Breast epithelium (tissue), 3 donors: ENCODE data around the gene CD93.

Experiments
- POLR2A ChIP-seq: fragments of 450-650 bp; IDR thresholded peaks from one replicate; pipeline ENCODE4 v1.6.1; 2016; ENCODE audit warnings: antibody characterized with exemption, mild to moderate bottlenecking, moderate library complexity
- POLR2AphosphoS5 ChIP-seq, 3 donors: sonication (generic); formaldehyde crosslinking; IDR thresholded peaks; one replicate each; pipeline ENCODE4 v1.6.1; 2017; ENCODE audit warnings: antibody characterized with exemption in 3 of 3
- TF ChIP-seq, protein P1 (sequence below), 3 donors: fragments of 450-650 bp; IDR thresholded peaks; one replicate each; pipeline ENCODE4 v1.5.1; 2016 to 2017; ENCODE audit warnings: antibody characterized with exemption in 3 of 3, mild to moderate bottlenecking in 3 of 3, moderate library complexity in 3 of 3

DNA sequence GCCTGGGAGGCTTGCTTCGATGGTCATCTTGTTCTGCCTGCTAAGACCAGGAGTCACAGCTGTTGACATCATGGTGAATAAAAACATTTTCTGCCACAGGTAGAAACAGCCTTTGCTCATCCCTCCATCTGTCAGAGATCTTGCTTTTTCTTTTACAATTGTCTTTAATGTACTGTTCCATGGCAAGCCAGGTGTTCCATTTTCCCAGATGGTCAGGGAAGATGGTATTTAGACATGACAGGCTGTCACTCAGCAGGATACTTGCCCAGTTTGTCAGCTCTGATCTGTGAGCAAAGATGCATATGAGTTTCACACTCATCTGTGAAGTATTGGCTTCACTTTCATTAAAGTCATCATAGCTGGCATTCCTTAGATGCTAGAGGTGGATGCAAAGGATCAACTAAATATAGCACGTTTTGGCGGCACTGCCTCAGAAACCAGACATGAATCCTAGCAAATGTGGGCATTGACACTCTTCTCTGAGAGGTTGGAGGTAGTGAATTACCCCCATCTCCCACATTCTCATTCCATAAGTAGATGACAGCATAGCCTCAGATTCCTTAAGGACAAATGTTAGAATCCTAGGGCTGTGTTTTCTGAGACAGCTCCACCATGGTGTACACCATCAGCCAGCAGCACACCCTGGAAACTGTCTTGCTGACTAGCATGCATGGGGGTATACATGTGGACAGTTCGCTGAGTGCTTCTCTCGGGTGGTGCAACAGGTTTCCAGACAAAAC, 46.8 kb downstream of the CD93 start:
- TF ChIP-seq, protein P1, sequence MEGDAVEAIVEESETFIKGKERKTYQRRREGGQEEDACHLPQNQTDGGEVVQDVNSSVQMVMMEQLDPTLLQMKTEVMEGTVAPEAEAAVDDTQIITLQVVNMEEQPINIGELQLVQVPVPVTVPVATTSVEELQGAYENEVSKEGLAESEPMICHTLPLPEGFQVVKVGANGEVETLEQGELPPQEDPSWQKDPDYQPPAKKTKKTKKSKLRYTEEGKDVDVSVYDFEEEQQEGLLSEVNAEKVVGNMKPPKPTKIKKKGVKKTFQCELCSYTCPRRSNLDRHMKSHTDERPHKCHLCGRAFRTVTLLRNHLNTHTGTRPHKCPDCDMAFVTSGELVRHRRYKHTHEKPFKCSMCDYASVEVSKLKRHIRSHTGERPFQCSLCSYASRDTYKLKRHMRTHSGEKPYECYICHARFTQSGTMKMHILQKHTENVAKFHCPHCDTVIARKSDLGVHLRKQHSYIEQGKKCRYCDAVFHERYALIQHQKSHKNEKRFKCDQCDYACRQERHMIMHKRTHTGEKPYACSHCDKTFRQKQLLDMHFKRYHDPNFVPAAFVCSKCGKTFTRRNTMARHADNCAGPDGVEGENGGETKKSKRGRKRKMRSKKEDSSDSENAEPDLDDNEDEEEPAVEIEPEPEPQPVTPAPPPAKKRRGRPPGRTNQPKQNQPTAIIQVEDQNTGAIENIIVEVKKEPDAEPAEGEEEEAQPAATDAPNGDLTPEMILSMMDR (IDR thresholded peaks at IDR 0.05), result no peak
- no peak for TF ChIP-seq POLR2AphosphoS5 (IDR thresholded peaks at IDR 0.05)
- TF ChIP-seq POLR2A, result no peak
